Measurements from ENCODE around the gene FRMD4A. TPM values are rescaled to one million over a fixed set of nuclear protein-coding genes. Genes with fewer than 3 reads are reported as not detected.

FRMD4A gene
- polyA plus RNA-seq, 1 donor (not counting 4 experiments of a cell fraction or from before 2014, with no cell fraction given), result 12.9 TPM

GRCh38 chr10:13728898-13729535, 601.7 kb downstream of the FRMD4A start:
- Histone ChIP-seq H3K9ac (ENCODE audit: control insufficient read depth, extremely low read depth, insufficient read depth, low read length) (no peak overlapping the region), H3K36me3 (ENCODE audit: control insufficient read depth in 2 of 2, extremely low read depth in 1 of 2, insufficient read depth in 2 of 2, low read length in 2 of 2) (no peaks in the 10 kb centered on the region), H3K4me3 (ENCODE audit: control insufficient read depth in 2 of 3, extremely low read depth in 1 of 3, insufficient read depth in 2 of 3, low read depth in 1 of 3, low read length in 3 of 3) (no peak overlapping the region), H3K9me3 (ENCODE audit: control insufficient read depth, low read depth, low read length) (no peaks in the 10 kb centered on the region), H4K20me1 (ENCODE audit: control insufficient read depth, extremely low read depth, insufficient read depth, low read length) (no peaks in the 10 kb centered on the region), H3K9me1 (ENCODE audit: control insufficient read depth, extremely low read depth, insufficient read depth, low read length) (no peaks in the 10 kb centered on the region), H3K79me2 (ENCODE audit: control insufficient read depth, insufficient read depth, low read length) (no peaks in the 10 kb centered on the region), H3K4me2 (ENCODE audit: control insufficient read depth, extremely low read depth, insufficient read depth, low read depth, low read length) (peak overlapping the region; percentile 35), H3K27ac (ENCODE audit: control insufficient read depth, insufficient read depth, low read length) (no peak overlapping the region), H2AFZ (ENCODE audit: control insufficient read depth, low read length) (peak overlapping the region; percentile 30), H3K4me1 (ENCODE audit: control insufficient read depth, extremely low read depth, insufficient read depth, low read length) (peaks cover 7% of the 10 kb centered on the region), H3K27me3 (ENCODE audit: control insufficient read depth, extremely low read depth, insufficient read depth, low read length) (no peaks in the 10 kb centered on the region)
- FAIRE-seq, result no peak
- TF ChIP-seq EZH2 (IDR thresholded peaks at IDR 0.05; ENCODE audit: low read length) (no peak), CTCF (optimal IDR thresholded peaks at IDR 0.05 in 1 of 3, IDR thresholded peaks at IDR 0.05 in 1 of 3, conservative IDR thresholded peaks at IDR 0.05 in 1 of 3; ENCODE audit: extremely low read depth in 1 of 3, insufficient read depth in 2 of 3, low read length in 3 of 3) (no peak)
- dilution Hi-C loops (cut with MboI; ENCODE audit: extremely low pct_ligation_motif_present, low sequenced_read_pairs), result no loop called here
- DNase-seq (ENCODE audit: low read depth, low spot score), result peak; percentile 64

- no peak overlapping the region for H3K4me3 ChIP-seq (ENCODE audit: control insufficient read depth in 2 of 3, extremely low read depth in 1 of 3, insufficient read depth in 2 of 3, low read depth in 1 of 3, low read length in 3 of 3)
- no peak overlapping the region for H3K4me2 ChIP-seq (ENCODE audit: control insufficient read depth, extremely low read depth, insufficient read depth, low read depth, low read length)
- H3K9ac ChIP-seq (ENCODE audit: control insufficient read depth, extremely low read depth, insufficient read depth, low read length), result no peak overlapping the region
- H4K20me1 ChIP-seq (ENCODE audit: control insufficient read depth, extremely low read depth, insufficient read depth, low read length), result no peaks in the 10 kb centered on the region
- H3K9me3 ChIP-seq (ENCODE audit: control insufficient read depth, low read depth, low read length), result no peaks in the 10 kb centered on the region
- dilution Hi-C loops (cut with MboI; ENCODE audit: extremely low pct_ligation_motif_present, low sequenced_read_pairs), result no loop called here
- no peaks in the 10 kb centered on the region for H3K79me2 ChIP-seq (ENCODE audit: control insufficient read depth, insufficient read depth, low read length)
- no peak overlapping the region for H2AFZ ChIP-seq (ENCODE audit: control insufficient read depth, low read length)
- no peak overlapping the region for H3K27ac ChIP-seq (ENCODE audit: control insufficient read depth, insufficient read depth, low read length)
- FAIRE-seq (no peak), DNase-seq (ENCODE audit: low read depth, low spot score) (no peak)
- TF ChIP-seq EZH2 (IDR thresholded peaks at IDR 0.05; ENCODE audit: low read length) (no peak), CTCF (optimal IDR thresholded peaks at IDR 0.05 in 1 of 3, IDR thresholded peaks at IDR 0.05 in 1 of 3, conservative IDR thresholded peaks at IDR 0.05 in 1 of 3; ENCODE audit: extremely low read depth in 1 of 3, insufficient read depth in 2 of 3, low read length in 3 of 3) (no peak)
- H3K9me1 ChIP-seq (ENCODE audit: control insufficient read depth, extremely low read depth, insufficient read depth, low read length), result no peaks in the 10 kb centered on the region
- H3K27me3 ChIP-seq (ENCODE audit: control insufficient read depth, extremely low read depth, insufficient read depth, low read length), result no peaks in the 10 kb centered on the region
- peaks cover 7% of the 10 kb centered on the region for H3K4me1 ChIP-seq (ENCODE audit: control insufficient read depth, extremely low read depth, insufficient read depth, low read length)
- no peaks in the 10 kb centered on the region for H3K36me3 ChIP-seq (ENCODE audit: control insufficient read depth in 2 of 2, extremely low read depth in 1 of 2, insufficient read depth in 2 of 2, low read length in 2 of 2)
These were observed 605.1 kb downstream of the FRMD4A start for GRCh38 chr10:13725594-13725993.
